ENCODE results near the gene IL17RD.

GRCh38 chr3:57074135-57074534 is 91.0 kb downstream of the IL17RD start:
- no peak for TF ChIP-seq CTCF (IDR thresholded peaks at IDR 0.05)
- no peak for TF ChIP-seq POLR2A (IDR thresholded peaks at IDR 0.05)
